ENCODE results near the gene FCN2.

FCN2 gene

GRCh38 chr9:134889386-134890154 is 9.0 kb downstream of the FCN2 start:
- DNase-seq: no peak

DNA sequence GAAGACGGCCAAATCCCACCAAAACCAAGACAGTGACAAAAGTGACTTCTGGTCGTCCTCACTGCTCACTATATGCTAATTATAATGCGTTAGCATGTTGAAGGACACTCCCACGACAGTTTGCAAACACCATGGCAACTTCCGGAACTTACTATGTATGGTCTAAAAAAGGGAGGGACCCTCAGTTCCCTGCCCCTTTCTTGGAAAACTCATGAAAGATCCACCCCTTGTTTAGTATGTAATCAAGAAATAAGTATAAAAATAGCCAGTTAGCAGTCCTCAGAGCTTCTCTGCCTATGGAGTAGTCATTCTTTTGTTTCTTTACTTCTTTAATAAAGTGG is 9.5 kb downstream of the FCN2 start:
- DNase-seq: no peak

GRCh38 chr9:134891053-134891452 is 10.4 kb downstream of the FCN2 start:
- peak in 1 of 2 donors; percentile 6 for DNase-seq

DNA sequence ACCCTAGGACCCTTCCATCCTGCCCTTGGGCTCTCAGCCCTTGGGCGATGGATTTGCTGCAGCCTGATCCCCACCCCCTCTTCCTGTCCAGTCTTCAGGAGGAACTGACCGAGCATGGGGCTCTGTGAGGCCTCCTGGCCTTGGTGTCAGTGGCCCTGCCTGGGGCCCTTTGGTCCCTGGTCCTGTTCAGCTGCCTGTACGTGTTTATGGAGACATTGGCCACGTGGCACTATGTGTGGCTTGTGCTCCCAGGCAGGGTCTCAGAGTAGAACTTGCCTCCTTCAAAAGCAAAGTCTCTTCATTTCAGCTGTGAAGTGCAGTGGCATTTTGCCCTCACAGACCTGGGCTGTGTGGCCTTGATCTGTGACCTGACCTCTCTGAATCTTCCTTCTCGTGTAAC is 11.1 kb downstream of the FCN2 start:
- no peak for DNase-seq

DNA sequence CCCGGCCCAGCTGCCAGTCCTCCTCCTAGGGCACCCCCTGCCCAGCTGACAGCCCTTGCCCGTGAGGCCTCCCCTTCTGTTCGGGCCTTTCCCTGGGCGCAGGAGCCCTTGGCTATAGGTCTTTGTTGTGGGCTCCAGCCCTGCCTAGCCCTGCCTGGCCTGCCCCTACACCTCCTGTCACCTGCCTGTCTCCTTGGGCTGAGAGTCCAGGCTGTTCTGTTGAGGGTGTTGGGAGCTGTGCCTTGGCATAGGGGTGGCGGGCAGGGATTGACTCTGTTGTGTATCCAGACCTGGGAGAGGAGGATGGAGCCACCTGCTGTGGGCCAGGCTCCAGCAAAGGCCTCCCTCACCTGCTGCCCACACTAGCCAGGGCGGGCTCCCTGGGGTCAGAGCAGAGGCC is 11.6 kb downstream of the FCN2 start:
- DNase-seq: no peak

DNA sequence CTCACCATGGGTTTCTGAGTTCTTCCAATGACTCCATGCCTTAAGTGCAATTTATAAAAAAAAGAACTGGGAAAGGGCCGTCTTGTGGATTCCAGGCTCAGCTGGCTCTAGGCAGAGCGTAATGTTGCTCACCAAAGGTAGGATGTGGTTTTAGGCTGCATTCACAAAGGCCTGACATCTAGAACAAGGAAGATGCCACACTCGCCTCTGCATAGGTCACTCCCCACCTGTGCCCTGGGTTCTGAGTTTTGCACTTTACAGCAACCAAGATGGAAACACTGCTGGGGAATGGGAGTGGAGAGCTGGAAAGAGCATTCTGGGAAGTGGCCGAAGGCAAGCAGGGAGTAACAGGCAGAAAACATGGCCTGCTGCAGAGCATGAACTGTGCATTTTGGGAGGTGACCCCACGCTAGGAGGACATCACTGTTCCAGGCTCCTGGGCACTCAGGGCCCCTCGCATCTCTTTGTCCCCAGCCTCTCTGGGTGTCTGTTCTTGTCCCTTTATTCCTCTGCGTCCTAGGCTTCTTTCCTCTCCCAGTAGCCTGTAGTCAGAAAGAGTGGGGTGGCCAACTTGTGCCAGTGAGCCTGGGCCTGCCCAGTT is 12.3 kb downstream of the FCN2 start:
- DNase-seq: no peak

DNA sequence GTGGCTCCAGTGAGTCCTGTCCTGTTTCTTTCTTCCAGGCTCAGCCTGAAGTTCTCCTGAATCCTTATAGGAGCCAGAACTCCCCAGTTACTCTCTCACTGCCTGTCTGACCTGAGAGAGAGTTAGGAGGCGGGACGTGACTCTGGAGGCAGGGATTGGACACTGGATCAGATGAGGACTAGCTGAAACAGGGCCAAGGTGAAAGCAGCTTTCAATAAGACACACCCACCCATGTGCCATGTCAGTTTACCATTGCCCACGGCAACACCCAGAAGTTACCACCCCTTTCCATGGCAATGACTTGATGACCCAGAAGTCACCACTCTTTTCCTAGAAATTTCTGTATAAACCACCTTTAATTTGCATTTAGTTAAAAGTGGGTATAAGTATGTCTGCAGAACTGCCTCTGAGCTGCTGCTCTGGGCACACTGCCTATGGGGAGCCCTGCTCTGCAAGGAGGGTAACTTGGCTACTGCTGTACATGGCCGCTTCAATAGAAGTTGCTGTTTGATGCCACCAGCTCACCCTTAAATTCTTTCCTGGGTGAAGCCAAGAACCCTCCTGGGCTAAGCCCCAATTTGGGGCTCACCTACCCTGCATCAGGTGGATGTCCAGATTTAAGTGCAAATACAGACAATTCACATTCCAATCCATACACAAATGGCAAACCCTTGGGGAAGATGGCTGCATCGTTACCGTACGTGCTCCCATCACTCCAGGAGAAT is 13.7 kb downstream of the FCN2 start:
- no peak for DNase-seq

DNA sequence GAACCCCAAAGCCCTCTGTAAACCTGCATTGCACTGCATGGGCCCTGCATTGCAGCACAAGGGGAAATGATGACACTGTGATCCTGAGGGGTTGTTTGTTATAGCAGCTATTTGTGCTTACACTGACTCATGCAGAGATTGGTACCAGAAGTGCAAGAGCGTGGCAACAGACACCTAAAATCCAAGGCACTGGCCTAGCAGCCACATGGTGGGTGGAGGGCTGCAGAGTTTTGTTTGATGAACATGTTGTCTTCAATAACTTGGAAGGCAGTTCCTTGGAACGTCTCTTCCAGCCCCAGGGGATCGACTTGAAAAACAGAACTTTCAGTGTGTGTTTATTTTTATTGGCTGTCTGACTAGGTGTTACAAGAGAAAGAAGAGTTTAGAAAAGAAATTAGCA is 14.5 kb downstream of the FCN2 start:
- DNase-seq: no peak

DNA sequence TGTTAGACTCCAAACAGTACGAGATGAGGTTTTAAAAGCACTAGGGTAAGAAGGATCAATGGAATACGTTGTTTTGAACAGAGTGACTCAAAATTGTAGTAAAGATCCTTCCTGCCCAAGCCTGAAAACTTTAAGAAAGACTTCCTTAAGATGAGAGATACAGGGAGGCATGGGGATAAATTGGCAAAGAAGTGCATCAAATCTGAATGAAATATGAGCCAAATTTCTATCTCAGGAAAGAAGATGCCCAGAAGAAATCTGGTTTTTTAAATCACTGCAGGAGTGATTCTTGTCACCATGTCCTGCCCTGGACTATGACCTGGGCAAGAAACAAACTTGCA is 14.9 kb downstream of the FCN2 start:
- no peak for DNase-seq

- peak; percentile 8 to 28 for DNase-seq
These were observed 15.6 kb downstream of the FCN2 start for GRCh38 chr9:134895908-134896833.

- DNase-seq: no peak
These were observed 16.4 kb downstream of the FCN2 start for GRCh38 chr9:134896834-134897583.

DNA sequence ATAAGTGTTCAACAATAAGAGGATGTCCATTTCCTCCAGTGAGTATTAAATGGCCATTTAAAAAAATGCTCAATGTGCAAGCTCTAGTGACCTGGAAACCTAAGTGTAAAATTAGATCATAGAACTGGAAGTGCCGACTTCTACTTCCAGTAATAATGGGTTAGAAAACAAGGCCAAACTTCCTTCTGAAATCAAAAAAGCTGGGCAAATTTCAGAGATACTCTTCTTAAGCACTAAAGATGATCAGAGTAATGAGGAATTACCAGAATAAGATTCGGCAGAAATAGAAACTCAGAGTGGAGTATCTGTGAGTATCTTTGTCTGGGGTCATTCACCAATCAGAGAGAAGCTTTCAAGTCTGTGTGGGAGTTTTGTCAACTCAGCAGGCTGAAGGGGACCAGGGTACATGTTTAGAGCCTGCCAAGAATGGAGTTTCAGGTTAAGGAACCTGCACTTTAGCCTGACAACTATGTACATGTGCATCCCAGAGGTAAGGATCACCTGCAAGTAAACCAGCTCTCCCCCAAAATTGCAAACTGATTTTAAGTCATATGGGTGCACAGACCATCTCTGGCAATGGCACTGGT is 17.1 kb downstream of the FCN2 start:
- DNase-seq: no peak

DNA sequence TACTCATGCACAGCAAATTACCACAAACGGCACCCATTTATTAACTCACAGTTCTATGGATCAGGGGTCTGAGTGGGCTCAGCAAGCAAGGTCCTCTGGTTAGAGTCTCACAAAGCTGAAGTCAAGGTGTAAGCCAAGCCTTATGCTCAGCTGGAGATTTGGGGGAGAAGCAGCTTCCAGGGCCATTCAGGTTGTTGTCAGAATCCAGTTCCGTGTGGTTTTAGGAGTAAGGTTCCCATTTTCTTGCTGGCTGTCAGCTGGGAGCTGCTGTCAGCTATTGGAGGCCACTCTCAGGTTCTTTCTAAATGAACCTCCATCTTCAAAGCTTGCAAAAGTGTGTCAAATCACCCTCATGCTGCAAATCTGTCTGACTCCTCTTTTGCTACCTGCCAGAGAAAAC is 17.7 kb downstream of the FCN2 start:
- DNase-seq: no peak

- DNase-seq: no peak
These were observed 18.6 kb downstream of the FCN2 start for GRCh38 chr9:134899168-134899567.

DNA sequence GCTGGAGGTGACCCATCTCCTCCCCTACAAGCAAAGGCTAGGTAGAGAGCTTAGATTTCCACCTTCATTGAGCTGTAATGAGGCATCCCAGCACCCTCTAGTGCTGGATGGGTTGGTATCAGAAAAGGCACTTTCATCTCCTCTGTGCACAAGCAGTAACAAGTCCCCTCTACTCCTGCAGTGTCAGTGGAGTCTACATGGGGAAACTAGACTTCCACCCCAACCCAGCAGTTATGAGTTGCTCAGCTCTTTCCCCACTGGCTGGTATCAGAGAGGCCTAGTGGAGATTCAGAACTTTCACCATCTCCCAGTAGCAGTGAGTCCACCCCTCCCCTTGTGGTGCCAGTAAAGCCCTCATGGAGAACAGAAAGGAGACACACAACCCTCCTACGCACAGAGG is 19.2 kb downstream of the FCN2 start:
- DNase-seq: no peak

GRCh38 chr9:134902936-134903335 is 22.3 kb downstream of the FCN2 start:
- no peak for DNase-seq

DNA sequence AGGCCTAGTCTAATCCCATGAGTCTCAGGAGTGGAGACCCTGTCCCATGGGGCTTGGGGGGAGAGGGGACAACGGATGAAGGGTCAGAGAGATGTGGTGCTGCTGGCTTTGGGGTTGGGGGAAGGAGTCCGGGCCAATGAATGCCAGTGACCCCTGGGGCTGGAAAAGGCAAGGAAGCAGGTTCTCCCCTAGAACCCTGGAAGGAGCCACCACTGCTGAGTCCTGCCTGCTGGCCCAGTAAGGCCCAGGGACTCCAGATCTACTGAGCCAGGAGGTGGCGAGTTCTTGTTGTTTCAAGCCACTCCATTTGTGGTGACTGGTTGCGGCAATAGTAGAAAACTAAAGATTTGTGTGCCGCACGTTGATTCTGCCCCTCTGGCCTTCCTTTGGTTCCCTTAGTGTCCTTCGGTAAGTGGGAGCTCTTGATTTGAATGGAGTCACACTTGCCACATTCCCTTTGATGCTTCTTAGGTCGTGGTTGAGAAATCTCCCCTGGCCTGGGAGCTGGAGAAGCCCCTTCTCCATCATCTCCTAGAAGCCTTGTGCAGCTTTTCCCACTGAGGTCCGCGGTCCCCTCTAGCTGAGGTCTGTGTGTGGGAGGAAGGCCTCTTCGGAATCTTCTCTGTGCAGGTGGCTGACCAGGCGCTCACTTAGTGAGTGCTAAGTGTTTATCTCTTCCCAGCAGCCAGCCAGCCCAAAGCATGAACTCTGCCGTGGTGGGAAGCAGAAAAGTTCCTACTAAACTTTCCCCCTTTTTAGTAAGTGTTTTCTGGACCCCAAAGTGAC is 28.1 kb downstream of the FCN2 start:
- DNase-seq: no peak

DNA sequence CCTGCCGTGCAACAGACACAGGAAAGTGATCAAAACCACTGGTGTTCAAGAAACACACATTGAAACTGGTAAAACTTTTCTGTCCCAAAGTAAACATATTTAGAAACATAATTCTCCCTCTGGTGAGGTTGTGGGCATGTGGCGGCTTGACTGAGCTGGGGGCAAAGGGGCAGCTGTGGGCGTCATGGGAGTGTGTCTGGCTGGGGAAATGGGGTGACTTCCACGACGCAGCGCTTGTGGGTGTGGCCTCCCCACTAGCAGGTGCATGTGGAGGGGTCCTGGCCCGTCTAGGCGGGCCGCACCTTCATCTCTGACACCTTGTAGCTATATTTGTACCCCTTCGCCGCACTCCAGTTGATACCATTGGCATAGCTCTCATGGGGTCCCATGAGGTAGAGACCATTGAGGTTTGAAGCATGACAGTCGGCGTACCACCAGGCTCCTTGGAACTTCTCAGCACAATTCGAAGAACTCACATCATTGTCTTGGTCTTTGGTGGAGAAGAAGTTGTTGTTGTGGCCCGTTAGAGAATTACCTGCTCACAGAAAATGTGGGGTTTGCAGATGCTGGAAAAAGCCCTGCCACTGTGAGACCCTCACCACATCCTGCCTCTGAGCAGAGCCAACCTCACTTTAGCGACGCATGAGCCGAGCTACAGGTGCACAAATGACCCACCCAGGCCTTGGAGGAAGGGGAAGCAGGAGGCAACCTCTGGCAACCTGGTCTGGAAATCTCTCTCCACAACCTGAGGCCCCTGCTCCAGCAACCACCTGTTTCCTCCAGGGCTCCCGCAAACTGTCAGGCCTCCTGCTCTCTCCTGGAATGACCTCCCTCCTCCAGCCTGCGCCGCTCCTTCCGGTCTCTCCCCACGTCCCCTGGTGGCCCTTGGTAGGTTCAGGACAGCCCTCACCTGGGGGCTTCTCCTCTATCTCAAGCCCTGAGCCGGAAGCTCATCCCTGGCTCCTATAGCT is 29.2 kb downstream of the FCN2 start:
- no peak for DNase-seq

- DNase-seq: no peak
These were observed 31.7 kb downstream of the FCN2 start for GRCh38 chr9:134912126-134912840.

Data from inflammatory macrophage treated with lipopolysaccharide for 1 hour (primary cell).